ENCODE measurements around the gene C1QTNF7. TPM values are rescaled to one million over a fixed set of nuclear protein-coding genes. Genes with fewer than 3 reads are reported as not detected.
A peak's percentile ranks its signal among the peaks of the same experiment; 100 is the strongest.

The C1QTNF7 gene
- total RNA-seq, 1 experiment from 2014 or later, result not detected

- Histone ChIP-seq H3K9me3 (replicated peaks) (no peaks in the 10 kb centered on the region), H3K4me3 (no peak overlapping the region), H3K27me3 (replicated peaks) (no peaks in the 10 kb centered on the region), H3K4me1 (replicated peaks) (peaks cover 25% of the 10 kb centered on the region), H3K27ac (peak overlapping the region; percentile 72), H3K36me3 (no peaks in the 10 kb centered on the region)
- peak; percentile 60 to 87 for DNase-seq (ENCODE audit: low read depth in 1 of 2, low spot score in 2 of 2)
Observed at GRCh38 chr4:15451866-15452765, 24.3 kb downstream of the C1QTNF7 start.

DNA sequence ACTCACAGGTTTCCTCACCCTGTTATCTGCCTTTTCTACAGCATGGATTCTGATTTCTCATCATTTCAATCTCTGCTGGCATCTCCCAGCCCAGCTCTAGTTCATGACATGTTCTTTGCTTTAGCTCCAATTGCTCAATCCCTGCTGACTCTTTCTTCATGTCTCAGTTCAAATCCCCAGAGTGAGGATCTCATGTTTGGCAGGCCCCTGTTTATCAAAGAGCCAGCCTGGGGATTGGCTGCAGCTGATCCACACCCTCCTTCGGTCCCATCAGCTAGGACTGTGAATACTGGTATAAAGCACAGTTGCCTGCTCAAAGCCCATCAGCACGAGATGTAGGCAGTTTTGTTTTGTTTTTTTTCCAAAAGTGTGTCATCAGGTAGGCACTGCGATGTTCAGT, 27.5 kb downstream of the C1QTNF7 start:
- DNase-seq (ENCODE audit: low read depth in 1 of 2, low spot score in 2 of 2), result no peak

DNA sequence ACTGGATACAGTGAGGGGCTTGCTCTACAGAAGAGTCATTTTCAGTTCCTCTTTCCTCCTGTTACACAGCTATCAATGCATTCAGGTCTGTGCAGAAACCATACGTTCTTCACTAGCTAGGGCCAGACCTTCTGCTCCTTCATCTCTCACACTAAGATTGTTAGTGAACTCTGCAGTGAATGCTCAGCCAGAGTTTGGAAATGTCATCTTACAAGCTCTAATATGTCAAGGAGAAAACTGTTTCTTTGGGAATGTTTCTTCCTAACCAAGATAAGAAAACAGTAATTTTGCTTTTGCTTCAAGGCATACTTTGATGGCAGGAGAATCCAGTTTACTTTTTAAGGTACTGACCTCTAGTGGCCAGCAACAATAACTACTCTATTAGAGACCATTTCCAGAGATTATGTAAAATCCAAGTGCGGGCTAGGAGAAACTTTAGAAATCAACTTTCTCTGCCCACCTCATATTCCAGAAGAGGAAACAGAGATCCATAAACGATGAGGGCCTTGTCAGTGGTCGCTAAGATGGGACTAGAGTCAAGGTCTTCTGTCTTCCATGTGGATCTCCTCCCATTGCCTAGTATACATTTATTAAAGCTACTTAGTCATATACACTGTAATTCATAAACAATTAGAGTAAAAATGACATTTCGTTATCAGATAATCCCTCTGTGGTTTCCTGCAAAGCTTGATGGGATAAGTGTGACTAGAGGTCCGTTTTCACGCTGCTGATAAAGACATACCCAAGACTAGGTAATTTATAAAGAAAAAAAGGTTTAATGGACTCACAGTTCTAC, 29.8 kb downstream of the C1QTNF7 start:
- H3K36me3 ChIP-seq, result no peaks in the 10 kb centered on the region
- no peak overlapping the region for H3K4me3 ChIP-seq
- H3K4me1 ChIP-seq (replicated peaks), result peaks cover 13% of the 10 kb centered on the region
- no peaks in the 10 kb centered on the region for H3K27me3 ChIP-seq (replicated peaks)
- H3K9me3 ChIP-seq (replicated peaks), result no peaks in the 10 kb centered on the region
- H3K27ac ChIP-seq, result no peak overlapping the region
- DNase-seq (ENCODE audit: low read depth in 1 of 2, low spot score in 2 of 2), result peak in 1 of 2 experiments; percentile 36

More for the DNA sequence above, 27.5 kb downstream of the C1QTNF7 start:
- peaks cover 34% of the 10 kb centered on the region for H3K4me1 ChIP-seq (replicated peaks)
- H3K27ac ChIP-seq, result no peak overlapping the region
- H3K36me3 ChIP-seq, result no peaks in the 10 kb centered on the region
- no peaks in the 10 kb centered on the region for H3K27me3 ChIP-seq (replicated peaks)
- H3K9me3 ChIP-seq (replicated peaks), result no peaks in the 10 kb centered on the region
- no peak overlapping the region for H3K4me3 ChIP-seq

DNA sequence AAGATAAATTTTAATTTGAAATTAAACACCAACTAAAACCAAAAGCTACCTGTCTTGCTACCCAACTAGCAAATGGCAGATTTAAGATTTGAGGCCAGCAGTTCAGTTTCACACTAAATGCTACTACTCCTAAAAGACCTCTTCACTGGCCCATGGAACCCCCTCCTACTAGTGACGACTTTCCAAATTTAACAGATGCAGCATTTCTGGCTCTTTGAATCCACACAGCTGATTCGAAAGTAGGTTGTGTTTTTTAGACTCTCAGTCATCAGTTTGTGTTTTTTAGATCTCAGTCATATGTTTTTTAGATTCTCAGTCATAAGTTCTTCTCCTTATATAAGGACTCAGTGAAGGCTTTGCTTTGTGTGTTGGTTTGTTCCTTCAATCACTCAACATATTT, 30.8 kb downstream of the C1QTNF7 start:
- H3K4me1 ChIP-seq (replicated peaks), result peaks cover 9% of the 10 kb centered on the region
- H3K36me3 ChIP-seq, result no peaks in the 10 kb centered on the region
- no peaks in the 10 kb centered on the region for H3K27me3 ChIP-seq (replicated peaks)
- DNase-seq (ENCODE audit: low read depth in 1 of 2, low spot score in 2 of 2), result no peak
- no peak overlapping the region for H3K27ac ChIP-seq
- no peak overlapping the region for H3K4me3 ChIP-seq
- no peaks in the 10 kb centered on the region for H3K9me3 ChIP-seq (replicated peaks)

GRCh38 chr4:15459706-15460105, 31.9 kb downstream of the C1QTNF7 start:
- H3K9me3 ChIP-seq (replicated peaks), result no peaks in the 10 kb centered on the region
- no peaks in the 10 kb centered on the region for H3K27me3 ChIP-seq (replicated peaks)
- no peak overlapping the region for H3K27ac ChIP-seq
- H3K4me3 ChIP-seq, result no peak overlapping the region
- DNase-seq (ENCODE audit: low read depth in 1 of 2, low spot score in 2 of 2), result no peak
- H3K36me3 ChIP-seq, result no peaks in the 10 kb centered on the region
- peaks cover 9% of the 10 kb centered on the region for H3K4me1 ChIP-seq (replicated peaks)

DNA sequence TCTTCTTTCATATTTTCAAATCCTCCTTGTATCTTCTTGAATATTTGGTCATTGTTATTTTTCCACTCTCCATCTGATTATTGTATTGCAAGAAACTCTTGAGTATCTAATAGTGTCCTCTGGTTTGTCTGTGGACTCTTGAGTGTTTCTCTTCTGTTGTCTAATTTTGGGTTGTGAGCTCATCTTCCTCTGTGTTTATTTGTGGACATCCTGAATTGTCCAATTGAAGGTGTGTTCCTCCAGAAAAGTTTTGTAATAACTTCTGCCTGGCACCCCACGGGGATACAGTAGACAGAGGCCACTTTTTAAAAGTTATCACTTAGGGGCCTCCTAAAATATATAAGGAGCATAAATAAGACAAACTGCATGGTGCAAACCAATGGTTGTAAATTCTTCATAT, 38.8 kb downstream of the C1QTNF7 start:
- Histone ChIP-seq H3K4me1 (replicated peaks) (peaks cover 3% of the 10 kb centered on the region; the same call in 1 of the 2 replicates), H3K36me3 (no peaks in the 10 kb centered on the region), H3K27ac (no peak overlapping the region), H3K9me3 (replicated peaks) (no peaks in the 10 kb centered on the region), H3K4me3 (no peak overlapping the region), H3K27me3 (replicated peaks) (no peaks in the 10 kb centered on the region)
- DNase-seq (ENCODE audit: low read depth in 1 of 2, low spot score in 2 of 2), result no peak

GRCh38 chr4:15469402-15470127, 41.7 kb downstream of the C1QTNF7 start, which contains the start of gene CC2D2A:
CC2D2A (plus strand) TSS chr4:15469882; CDS start chr4:15475933, 6,051 bp downstream.
- Histone ChIP-seq H3K36me3 (no peaks in the 10 kb centered on the region), H3K27ac (no peak within 1 kb of the TSS), H3K27me3 (replicated peaks) (no peaks in the 10 kb centered on the region), H3K9me3 (replicated peaks) (no peaks in the 10 kb centered on the region), H3K4me3 (peak within 1 kb of the TSS; percentile 20; the same call in 1 of the 2 replicates), H3K4me1 (replicated peaks) (peaks cover 3% of the 10 kb centered on the region; the same call in 1 of the 2 replicates)
- DNase-seq (ENCODE audit: low read depth in 1 of 2, low spot score in 2 of 2), result no peak

DNA sequence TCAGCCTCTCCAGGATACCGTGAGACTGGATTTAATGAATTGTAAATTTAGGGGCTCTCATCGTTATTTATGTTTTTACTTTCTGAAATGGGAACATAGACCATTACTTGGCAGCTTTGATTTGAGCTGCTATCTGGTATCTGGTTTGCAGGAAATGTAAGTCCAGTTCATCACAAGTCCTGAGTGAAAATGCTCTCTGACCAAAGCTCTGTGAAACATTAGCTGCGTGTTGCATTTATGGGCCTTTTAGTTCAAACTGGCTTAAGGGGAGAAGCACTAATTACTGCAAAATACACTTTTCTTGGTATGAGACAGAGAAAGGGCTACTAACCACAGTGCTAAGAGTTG, 42.3 kb downstream of the C1QTNF7 start:
- Histone ChIP-seq H3K4me3 (peak overlapping the region; percentile 20; the same call in 1 of the 2 replicates), H3K27me3 (replicated peaks) (no peaks in the 10 kb centered on the region), H3K9me3 (replicated peaks) (no peaks in the 10 kb centered on the region), H3K36me3 (no peaks in the 10 kb centered on the region), H3K27ac (no peak overlapping the region), H3K4me1 (replicated peaks) (peaks cover 3% of the 10 kb centered on the region; the same call in 1 of the 2 replicates)
- no peak for DNase-seq (ENCODE audit: low read depth in 1 of 2, low spot score in 2 of 2)

DNA sequence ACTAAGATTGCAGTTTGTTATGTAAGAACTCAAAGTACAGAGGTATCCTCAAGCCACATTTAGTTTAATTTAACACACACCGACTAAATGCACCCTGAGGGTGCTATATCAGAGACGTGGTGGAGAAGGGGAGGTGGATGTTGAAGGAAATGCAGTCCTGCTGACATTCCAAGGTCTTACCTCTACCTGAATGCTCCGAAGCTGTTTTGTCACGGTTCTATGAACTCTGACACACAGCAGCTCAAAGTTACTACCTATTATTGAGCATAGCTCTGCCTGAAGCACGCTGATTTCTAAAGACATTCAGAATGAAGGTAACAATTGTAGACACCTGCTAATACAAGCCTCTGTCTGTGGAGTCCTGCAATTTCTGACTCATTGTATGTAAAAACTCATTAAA, 48.6 kb downstream of the C1QTNF7 start:
- H3K4me1 ChIP-seq (replicated peaks), result peaks cover 10% of the 10 kb centered on the region; the same call in 1 of the 2 replicates
- H3K27me3 ChIP-seq (replicated peaks), result no peaks in the 10 kb centered on the region
- no peak for DNase-seq (ENCODE audit: low read depth in 1 of 2, low spot score in 2 of 2)
- H3K9me3 ChIP-seq (replicated peaks), result no peaks in the 10 kb centered on the region
- H3K36me3 ChIP-seq, result no peaks in the 10 kb centered on the region
- no peak overlapping the region for H3K4me3 ChIP-seq
- H3K27ac ChIP-seq, result no peak overlapping the region

GRCh38 chr4:15478724-15479088, 50.9 kb downstream of the C1QTNF7 start:
- H3K36me3 ChIP-seq, result no peaks in the 10 kb centered on the region
- DNase-seq (ENCODE audit: low read depth in 1 of 2, low spot score in 2 of 2), result no peak
- H3K27me3 ChIP-seq (replicated peaks), result no peaks in the 10 kb centered on the region
- H3K4me1 ChIP-seq (replicated peaks), result peaks cover 10% of the 10 kb centered on the region; the same call in 1 of the 2 replicates
- no peak overlapping the region for H3K27ac ChIP-seq
- no peak overlapping the region for H3K4me3 ChIP-seq
- no peaks in the 10 kb centered on the region for H3K9me3 ChIP-seq (replicated peaks)

- H3K27me3 ChIP-seq (replicated peaks), result no peaks in the 10 kb centered on the region
- H3K36me3 ChIP-seq, result no peaks in the 10 kb centered on the region
- peak overlapping the region; percentile 42 for H3K4me3 ChIP-seq
- H3K9me3 ChIP-seq (replicated peaks), result no peaks in the 10 kb centered on the region
- DNase-seq (ENCODE audit: low read depth in 1 of 2, low spot score in 2 of 2), result peak; percentile 51 to 74
- H3K4me1 ChIP-seq (replicated peaks), result peaks cover 10% of the 10 kb centered on the region; the same call in 1 of the 2 replicates
- peak overlapping the region; percentile 35; the same call in 1 of the 2 replicates for H3K27ac ChIP-seq
Observed at GRCh38 chr4:15479089-15479912, 51.5 kb downstream of the C1QTNF7 start.

- Histone ChIP-seq H3K4me3 (peak overlapping the region; percentile 42), H3K27me3 (replicated peaks) (no peaks in the 10 kb centered on the region), H3K4me1 (replicated peaks) (peaks cover 10% of the 10 kb centered on the region; the same call in 1 of the 2 replicates), H3K36me3 (no peaks in the 10 kb centered on the region), H3K27ac (no peak overlapping the region), H3K9me3 (replicated peaks) (no peaks in the 10 kb centered on the region)
- no peak for DNase-seq (ENCODE audit: low read depth in 1 of 2, low spot score in 2 of 2)
Observed at GRCh38 chr4:15479913-15480185, 52.0 kb downstream of the C1QTNF7 start.
